Activated CD8-positive, alpha-beta memory T cell treated with anti-CD3 and anti-CD28 coated beads for 24 hours (primary cell): ENCODE measurements around the gene VWA8.
A peak's percentile ranks its signal among the peaks of the same experiment; 100 is the strongest.

Source experiments
- DNase-seq: peaks from one replicate; pipeline ENCODE4 v3.0.0-alpha.2; 2020

VWA8 gene

DNA sequence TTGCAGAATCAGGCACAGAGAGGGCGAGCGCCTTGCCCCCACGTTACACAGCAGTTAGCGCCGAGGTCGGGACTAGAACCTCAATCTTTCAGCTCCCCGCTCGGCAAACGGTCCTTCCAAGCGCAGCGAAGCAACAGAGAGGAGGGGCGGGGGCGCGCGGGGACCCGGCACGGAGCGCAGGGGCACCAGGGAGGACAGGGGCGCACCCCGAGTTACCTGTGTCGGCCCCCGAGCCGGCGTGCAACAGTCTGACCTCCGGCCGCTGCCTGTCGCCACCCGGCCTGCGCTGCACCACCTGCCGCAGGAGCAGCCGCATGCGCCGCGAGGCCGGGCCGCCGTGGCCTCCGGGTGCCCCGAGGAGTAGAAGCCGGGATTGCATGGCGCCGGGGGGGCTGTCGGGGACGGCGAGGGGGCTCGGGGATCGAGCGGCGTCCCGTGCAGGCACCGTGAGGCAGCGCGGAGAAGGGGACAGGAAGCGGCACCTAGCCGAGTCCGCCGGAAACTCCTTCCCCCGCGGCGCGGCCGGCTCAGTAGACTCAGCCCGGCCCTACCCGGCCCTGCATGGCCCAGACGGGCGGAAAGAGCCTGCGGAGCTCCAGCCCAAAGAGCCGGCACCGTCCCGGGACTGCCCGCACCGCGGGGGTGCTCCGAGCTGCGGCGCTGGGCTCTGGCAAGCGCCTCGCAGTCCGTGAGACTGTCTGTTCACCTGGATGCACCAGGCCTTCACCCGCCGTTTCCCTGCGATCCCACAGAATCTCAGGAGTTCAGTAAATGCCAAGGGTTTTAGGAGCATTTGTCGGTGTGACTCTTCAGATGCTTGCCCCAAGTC, at the start of gene VWA8:
VWA8 (minus strand) TSS at position 473 of the 829 bp plus-strand sequence; CDS start at position 379, 94 bp downstream.
- DNase-seq: peak; percentile 96

DNA sequence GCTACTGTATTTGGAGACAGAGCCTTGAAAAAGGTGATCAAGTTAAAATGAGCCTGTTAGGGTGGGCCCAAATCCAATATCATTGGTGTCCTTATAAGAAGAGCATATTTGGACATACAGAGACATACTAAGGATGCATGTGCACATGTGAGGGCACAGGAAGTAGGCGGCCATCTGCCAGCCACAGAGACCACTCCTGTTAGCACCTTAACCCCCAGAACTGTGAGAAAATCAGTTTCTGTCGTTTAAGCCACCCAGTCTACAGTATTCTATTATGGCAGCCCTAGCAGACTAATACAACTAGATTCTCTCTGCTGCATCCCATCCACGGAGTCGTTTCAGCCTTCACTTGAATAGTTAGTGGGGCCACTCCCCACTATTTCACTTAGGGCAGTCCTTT, 48.1 kb upstream of the VWA8 start:
- no peak for DNase-seq

DNA sequence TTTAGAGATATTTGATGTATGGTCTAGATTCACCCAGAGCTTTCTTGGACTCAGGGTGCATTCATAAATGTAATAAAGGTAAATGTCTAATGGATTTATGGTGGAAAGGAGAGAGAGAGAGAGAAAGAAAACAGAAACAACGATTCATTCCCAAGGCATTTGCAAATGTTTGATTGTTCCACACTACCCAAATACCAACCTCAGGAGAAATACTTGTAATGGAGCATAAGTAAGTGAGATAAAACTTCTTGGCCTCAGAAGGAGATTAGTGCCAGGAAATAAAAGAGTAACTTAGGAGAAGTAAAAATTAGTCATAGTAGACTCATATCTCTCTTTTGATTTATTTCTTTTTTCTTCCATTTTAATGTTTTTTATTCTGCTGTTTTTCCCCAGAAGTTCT, 46.9 kb upstream of the VWA8 start:
- DNase-seq: no peak

DNA sequence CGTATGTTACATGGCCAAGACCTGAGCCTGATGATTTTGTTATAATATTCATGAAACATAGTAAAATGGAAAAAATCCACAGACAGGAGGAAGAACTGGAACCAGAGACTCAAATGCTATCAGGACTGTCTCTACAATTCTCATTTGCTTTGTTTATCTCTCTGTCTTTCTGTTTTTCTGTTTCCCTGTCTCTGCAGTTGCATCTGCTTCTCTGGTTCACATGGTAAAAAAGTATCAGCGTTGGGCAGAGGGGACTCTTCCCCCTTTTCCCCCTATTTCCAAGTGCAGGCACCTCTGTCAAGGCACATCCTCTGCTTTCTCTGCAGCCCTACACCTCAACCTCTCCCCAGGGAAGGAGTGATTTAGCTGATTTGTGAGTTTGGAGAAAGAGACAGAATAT, 41.2 kb upstream of the VWA8 start:
- no peak for DNase-seq

DNA sequence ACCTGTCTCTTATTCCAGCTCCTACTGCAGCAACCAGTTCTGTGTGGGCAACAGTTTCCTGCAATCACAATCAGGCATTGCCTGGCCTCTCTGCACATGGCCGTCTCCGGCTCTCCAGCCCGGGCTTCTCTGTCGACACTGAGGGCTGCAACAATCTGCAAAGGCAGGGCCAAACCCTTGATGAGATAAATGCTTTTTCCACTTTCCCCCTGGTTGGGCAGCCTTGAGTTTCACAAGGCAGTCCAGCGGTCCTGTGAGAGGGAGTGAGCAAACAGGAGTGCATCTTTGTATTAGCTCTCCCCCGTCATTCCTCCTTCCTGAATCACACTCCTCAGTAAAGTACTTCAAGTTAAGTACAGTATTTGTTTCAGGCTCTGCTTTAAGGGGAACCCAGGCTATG, 40.7 kb upstream of the VWA8 start:
- DNase-seq: no peak

DNA sequence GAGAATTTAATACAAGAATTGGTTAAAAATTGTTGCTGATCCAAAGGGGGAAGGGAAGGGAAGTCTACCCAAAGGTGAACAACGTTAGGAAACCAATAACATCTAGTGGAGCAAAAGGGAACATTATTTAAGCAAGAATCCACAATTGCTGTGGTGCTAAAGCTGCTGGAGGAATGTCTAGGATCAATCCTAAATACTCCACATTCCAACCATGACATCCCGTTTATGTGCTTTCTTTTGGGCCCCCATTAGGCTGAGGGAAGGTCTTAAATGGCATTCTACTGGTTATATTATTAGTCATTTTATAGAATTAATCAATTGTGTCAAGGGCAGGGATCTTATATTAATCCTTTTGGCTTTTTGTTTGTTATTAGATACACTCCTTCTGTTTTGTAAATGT, 39.9 kb upstream of the VWA8 start:
- no peak for DNase-seq

DNA sequence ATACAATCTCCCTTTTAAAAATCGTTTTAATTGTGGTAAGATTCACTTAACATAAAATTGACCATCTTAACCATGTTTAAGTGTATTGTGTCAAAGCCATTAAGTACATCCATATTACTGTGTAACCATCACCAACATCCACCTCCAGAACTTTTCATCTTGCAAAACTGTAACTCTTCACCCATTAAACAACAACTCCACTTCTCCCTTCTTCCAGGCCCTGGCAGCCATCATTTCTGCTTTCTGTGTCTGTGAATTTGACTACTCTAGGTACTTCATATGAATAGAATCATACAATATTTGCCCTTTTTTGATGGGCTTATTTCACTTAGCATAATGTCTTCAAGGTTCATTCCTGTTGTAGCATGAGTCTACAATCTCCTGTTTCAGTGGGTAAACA, 36.5 kb upstream of the VWA8 start:
- DNase-seq: no peak

DNA sequence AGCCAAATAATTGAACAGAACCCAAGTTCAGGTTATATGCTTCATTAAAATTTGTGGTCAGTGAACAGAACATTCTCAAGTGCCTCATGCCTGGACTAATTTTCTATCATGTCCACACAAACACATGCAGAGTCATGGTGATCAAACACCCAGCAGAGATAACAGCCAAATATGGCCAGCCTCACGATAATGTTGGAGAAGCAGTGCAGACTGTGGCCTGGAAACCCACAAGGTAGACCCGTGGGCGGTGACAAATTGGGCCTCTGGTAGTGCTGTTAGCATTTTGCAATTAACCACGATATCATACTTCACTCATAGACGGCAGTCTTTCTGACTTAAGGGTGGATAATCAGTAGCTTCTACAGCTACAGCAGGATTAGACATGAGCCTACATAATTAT, 35.0 kb upstream of the VWA8 start:
- DNase-seq: peak; percentile 67

DNA sequence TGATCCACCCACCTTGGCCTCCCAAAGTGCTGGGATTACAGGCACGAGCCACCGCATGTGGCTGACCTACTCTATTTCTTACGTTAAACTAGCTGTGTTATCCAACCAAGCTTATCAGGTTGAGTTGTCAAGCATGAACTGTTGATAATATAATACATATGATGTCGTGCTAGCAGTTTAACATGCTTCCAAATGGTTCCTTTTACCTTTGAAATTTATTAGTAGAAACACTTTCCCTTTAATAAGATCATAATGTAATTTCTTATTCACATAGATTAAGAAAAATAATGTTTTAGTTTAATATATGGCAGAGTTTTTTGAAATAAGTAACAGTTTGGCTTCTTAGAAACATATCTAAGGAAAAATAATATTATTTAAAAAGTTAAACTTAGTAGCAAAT, 34.4 kb upstream of the VWA8 start:
- DNase-seq: no peak

DNA sequence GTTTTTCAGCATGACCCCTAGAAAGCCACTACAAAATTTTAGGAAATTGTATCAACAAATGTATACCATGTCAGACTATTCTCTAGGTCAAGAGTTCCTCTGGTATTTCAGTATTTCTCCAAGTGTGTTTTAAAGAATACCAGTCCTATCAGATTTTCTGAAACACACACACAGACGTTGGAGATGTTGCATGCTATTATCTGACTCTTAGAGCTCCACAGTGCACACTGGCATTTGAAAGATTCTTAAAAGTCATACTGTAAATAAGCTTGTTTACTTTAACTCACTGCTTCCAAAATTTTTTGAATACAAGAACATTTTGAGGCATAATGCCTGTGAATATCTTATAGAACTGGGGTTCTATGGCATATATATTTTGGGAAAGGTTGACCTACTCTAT, 33.8 kb upstream of the VWA8 start:
- DNase-seq: no peak

DNA sequence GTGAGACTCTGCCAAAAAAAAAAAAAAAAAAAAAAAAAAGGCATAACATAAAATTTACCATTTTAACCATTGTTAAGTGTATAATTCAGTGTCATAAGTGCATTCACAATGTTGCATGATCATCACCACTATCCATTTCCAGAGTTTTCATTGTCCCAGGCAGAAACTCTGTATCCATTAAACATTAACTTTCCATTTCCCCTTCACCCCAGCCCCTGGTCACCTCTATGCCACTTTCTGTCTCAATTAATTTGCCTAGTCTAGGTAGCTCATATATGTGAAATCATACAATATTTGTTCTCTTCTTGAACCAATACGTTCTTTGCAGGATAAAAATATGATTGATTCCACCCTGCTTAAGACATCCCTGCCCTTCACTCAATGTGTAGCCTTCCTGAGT, 31.0 kb upstream of the VWA8 start:
- no peak for DNase-seq

DNA sequence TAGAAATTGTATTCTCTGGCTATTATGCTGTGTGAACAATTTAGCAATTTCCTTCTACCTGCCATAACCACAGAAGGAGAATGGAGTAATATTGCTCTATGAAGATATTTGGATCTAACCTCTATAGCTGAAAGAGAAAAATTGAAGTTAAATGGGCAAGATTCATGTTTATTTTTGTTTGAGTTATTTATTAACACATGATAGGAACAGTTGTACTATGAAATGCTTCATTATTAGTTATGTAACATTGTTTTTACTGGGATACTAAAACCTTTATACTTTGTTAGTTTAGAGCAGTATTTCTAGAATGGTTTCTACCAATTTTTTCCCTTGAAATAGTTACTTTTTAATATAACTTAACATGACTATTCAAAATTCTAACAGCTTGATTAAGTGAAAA, 27.3 kb upstream of the VWA8 start:
- DNase-seq: no peak

DNA sequence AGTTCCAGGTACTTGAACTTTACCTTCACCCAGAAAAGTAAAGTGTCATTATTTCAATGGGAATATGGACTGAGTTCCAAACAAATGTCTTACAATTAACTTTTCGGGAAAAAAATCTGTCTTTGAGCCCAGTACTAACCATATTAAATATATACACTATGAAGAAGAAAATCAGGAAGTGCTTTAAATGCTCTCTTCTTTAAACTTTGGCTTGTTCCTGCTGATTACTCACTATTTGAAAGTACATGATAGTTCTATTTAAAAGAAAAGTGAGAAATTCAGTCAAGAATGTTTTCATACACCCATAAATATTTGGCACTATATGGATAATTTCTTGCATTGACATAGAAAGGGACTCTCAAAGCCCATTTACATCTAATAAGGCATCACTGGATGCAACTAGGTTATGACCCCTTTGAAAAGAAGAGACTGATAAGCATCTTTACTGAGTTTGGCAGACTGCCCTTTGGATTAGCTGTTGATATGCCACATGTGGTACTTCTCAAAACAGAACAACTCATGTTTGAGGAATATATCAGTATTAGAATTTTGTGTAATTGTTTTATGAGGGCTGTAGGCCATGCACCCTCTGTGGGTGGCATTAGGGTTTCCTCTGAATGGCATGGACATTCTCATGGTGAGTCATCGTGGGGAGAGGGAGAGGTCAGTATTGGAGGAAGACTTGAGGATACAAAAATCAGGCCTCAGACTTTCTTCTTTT, 25.0 kb upstream of the VWA8 start:
- no peak for DNase-seq

DNA sequence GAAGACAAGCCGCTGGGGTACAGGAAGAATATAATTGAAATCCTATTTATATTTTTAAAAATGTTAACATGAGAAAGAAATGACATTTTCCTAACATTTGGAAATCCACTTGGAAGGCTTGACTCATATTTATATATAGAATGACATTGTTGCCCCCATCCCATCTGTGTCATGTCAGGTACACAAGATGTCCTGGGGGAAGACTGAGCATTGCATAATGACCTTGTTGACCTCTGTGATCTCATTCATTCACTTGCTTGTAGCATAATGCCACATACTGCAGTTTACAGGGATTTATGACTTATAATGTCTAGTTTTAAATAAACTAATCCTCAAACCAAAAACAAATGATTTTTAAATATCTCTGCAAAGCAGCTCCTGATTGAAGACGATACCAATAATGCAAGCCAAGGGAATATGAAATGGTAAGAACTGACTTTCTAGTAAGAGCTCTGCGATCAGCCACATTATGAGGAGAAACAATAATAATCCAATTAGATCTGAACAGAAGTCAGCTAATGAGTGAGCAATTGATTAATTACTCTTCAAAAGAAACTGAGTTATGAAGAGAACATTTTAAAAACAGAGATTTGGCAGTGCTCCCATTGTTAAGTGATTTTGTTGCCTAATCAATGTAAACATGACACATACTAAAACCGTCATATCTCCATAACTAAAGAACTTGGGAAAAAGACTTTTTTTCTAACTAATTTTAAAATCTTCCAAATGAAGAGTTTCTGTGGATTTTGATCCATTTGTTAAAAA, 21.2 kb upstream of the VWA8 start:
- DNase-seq: no peak

DNA sequence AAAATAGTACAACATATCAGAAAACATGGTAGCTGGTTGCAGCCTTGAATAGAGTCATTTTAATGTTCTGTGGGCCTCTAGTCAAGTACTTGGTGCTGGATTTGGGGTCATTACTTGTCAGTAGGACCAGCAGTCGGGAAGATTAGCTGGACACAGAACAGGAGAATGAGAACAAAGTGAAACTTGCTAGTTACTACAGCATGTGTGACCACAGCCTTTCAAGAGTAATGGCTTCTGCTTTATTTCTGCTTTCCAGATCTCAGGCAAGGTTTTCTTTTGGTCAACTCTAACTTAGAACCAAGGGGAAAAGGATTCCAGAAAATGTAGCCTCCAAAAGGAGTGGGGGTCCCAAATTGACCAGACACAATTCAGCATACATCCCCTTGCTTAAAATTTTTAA, 17.1 kb upstream of the VWA8 start:
- no peak for DNase-seq

DNA sequence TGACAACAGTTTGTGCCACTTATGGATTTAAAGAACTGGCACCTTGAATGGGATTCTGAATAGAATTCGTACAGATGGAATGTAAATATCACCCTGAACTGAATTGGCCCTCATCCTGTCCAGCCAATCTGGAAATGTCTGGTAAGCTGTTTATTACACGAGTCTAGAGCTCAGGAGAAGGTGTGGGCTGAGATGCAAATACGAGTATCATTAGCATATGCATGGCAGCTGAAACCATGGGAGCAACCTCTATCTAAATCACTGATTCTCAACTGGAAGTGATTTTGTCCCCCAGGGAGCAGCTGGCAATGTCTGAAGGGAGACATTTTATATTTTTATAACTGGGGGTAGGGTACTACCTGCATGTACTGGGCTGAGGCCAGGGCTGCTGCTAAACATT, 15.6 kb upstream of the VWA8 start:
- DNase-seq: no peak

DNA sequence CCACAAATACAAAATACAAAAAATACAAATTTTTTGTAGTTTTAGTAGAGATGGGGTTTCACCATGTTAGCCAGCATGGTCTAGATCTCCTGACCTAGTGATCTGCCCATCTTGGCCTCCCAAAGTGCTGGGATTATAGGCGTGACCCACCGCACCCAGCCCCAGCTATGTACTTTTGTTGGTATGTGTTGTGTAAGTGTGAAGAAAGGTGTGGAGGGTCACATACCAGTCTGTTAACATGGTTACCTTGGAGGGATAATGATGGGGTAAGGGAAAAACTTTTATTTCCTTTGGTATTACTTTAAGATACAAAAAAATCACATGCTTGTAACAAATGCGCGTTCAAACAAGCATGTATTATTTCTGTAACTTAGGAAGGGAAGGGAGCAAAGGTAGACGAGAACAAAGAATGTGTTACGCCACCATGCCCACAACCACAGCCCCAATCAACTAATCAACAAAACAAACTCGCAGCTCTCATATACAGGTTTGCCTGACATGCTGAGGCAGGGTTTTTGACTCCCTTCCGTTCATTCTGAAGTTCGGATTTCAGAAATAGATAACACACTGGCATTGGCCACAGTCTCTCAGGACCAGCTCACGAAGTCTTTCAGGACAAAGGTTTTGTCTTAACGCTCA, 13.5 kb upstream of the VWA8 start:
- no peak for DNase-seq

DNA sequence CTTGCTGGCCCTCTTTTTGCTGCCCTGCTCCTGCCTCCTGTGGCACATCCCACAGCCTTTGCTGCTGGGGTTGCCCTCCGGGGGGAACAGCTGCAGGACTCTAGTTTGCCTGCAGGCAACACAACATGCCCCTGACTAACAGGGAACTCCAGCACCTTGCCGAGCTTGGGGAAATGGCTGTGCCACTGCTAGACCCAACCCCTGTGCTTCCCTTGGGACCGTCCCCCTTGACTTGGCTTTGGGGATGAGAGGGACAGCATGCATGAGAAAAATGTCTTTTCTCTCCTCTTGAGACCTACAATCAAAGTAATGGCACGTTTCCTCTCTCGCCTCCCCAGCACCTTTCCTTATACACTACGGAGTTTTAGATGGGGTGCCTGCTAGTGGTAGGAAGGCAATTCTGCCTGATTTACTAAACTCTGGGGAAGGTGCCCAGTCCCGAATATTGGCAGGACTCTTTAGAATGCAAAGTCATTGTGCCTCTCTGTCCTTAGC, 12.4 kb upstream of the VWA8 start:
- DNase-seq: no peak

DNA sequence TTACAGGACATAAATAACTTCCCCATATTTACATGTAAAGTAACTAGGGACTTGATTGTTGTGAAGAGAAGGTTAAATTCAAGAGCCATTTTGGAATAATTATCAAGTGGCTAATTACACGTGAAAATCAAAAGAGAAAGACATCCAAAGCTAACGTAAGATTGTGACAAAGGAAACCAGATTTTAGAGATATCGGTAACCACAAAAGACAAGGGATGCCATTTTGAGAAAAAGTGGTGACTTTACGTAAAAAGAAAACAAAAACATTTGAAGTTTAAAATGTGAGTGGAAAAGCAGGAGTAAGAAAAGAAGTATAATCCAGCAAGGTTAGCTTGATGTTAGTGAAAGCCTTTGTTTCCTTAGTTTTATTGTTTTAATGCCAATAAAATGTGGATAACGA, 10.9 kb upstream of the VWA8 start:
- no peak for DNase-seq

DNA sequence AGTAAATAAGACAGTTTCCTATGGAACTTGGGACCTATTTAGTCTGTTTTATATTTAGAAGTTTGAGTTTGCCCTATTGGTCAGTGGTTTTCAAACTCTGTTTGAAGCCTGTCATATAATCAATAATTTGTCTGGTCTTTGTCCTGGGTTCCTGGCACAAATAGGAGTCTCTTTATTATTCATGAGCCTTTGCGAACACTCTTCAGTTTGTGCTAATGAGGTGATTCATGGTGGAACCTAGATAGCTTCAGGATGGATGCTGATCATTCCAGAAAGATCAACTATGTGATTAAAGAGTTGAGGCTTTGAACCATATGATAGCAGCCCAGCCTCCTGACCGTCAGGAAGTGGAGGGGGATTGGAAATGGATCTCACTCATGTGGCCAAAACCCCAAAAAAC, 10.0 kb upstream of the VWA8 start:
- DNase-seq: no peak

DNA sequence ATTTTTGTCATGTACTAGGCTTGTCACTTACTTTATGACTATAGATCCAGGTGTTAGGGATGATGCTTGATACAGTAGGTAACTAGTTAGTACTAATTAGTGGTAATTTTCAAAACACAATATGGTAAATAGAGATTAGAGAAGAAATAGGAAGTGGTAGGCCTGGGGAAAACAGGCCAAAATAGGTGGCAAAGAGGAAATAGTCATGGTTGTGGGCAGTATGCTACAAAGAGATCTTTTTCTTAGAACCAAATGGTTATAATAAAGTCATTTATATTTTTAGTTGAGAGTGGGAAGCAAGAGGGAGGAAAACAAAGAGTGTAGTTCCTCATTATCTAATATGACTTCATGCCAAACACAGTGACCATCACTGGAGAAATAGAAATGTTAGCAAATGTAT, 9.1 kb upstream of the VWA8 start:
- DNase-seq: no peak

DNA sequence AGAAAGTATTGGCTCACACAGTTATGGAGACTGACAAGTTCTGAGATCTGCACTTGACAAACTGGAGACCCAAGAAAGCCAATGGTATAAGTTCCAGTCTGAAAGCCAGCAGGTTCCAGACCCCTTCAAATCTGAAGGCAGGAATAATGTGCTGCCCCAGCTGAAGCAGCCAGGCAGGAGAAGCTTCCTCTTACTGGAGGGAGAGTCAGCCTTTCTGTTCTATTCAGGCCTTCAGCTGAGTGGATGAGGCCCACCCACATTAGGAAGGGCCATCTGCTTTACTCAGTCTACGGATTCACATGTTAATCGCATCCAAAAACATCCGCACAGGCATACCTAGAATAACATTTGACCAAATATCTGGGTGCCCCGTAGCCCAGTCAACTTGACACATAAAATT, 8.2 kb upstream of the VWA8 start:
- no peak for DNase-seq

DNA sequence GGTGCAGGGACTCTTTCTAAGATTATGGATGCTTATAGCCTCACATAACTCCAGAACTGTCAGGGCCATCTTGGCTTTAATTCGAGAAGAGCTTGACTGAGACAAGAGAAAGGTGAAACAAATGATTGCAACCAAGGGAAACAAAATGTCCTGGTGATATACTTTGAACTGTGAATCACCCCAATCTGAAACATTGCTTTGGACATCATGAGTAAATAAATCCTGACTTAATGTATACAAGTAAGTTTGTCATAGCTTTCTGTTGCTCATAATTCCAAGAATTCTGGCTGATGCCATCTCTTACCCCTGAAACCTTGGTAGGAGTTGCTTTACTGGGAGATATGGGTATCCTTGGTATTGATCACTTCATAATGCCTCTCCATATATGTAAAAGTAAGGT, 5.8 kb upstream of the VWA8 start:
- no peak for DNase-seq
